Activated CD4-positive, CD25-positive, alpha-beta regulatory T cell treated with anti-CD3 and anti-CD28 coated beads, Interleukin-2, amount 50 U/mL, for 24 hours (primary cell): ENCODE results near the gene KRT77.
"Not testable (repeated sequence)": the region's sequence is repeated elsewhere in the genome, so short reads cannot be mapped to it uniquely, and the experiment has no call there.

Source experiments
- ATAC-seq, 2 donors: fragments of 150-1000 bp; cut with Tn5 transposase; one replicate each; pipeline ENCODE4 v1.10.0; 2021; ENCODE audit warnings: mild to moderate bottlenecking in 1 of 2, moderate library complexity in 1 of 2

The KRT77 gene

GRCh38 chr12:52673713-52674432 is 29.5 kb downstream of the KRT77 start:
- ATAC-seq, result no peak

- ATAC-seq, result no peak
These were observed 30.1 kb downstream of the KRT77 start for GRCh38 chr12:52673217-52673616.

GRCh38 chr12:52672321-52672933 is 30.9 kb downstream of the KRT77 start:
- no peak for ATAC-seq

- no peak for ATAC-seq
These were observed 32.4 kb downstream of the KRT77 start for GRCh38 chr12:52670961-52671360.

GRCh38 chr12:52670506-52670905 is 32.8 kb downstream of the KRT77 start:
- no peak for ATAC-seq

- not testable (repeated sequence) for ATAC-seq
These were observed 33.4 kb downstream of the KRT77 start for GRCh38 chr12:52669941-52670340.

GRCh38 chr12:52669426-52669825 is 33.9 kb downstream of the KRT77 start:
- ATAC-seq, result no peak

GRCh38 chr12:52667931-52668330 is 35.4 kb downstream of the KRT77 start:
- no peak for ATAC-seq

GRCh38 chr12:52667509-52667908 is 35.8 kb downstream of the KRT77 start:
- ATAC-seq, result no peak

- ATAC-seq, result no peak
These were observed 36.9 kb downstream of the KRT77 start for GRCh38 chr12:52666471-52666870.

GRCh38 chr12:52663420-52663819 is 39.9 kb downstream of the KRT77 start:
- ATAC-seq, result no peak

- no peak for ATAC-seq
These were observed 40.5 kb downstream of the KRT77 start for GRCh38 chr12:52662918-52663229.

GRCh38 chr12:52662093-52662917 is 41.0 kb downstream of the KRT77 start:
- ATAC-seq, result no peak

GRCh38 chr12:52661668-52662067 is 41.7 kb downstream of the KRT77 start:
- no peak for ATAC-seq

- no peak for ATAC-seq
These were observed 42.3 kb downstream of the KRT77 start for GRCh38 chr12:52660934-52661499.

GRCh38 chr12:52659951-52660350 is 43.4 kb downstream of the KRT77 start:
- ATAC-seq, result no peak

GRCh38 chr12:52659395-52659794 is 43.9 kb downstream of the KRT77 start:
- ATAC-seq, result no peak

- no peak for ATAC-seq
These were observed 45.1 kb downstream of the KRT77 start for GRCh38 chr12:52658196-52658595.

GRCh38 chr12:52657250-52657902 is 45.9 kb downstream of the KRT77 start:
- no peak for ATAC-seq

- ATAC-seq, result no peak
These were observed 46.7 kb downstream of the KRT77 start for GRCh38 chr12:52656616-52657015.

GRCh38 chr12:52655720-52656124 is 47.6 kb downstream of the KRT77 start:
- no peak for ATAC-seq

GRCh38 chr12:52655251-52655650 is 48.1 kb downstream of the KRT77 start:
- ATAC-seq, result no peak

- no peak for ATAC-seq
These were observed 51.5 kb downstream of the KRT77 start, which contains the start of gene KRT2 for GRCh38 chr12:52651726-52652261. TSS of gene KRT2 (minus strand) at chr12:52652211. CDS start at chr12:52652142, 69 bp downstream.
